Spleen (tissue), 11 donors: ENCODE data around the gene MIGA1. TPM values are rescaled to one million over a fixed set of nuclear protein-coding genes. Genes with fewer than 3 reads are reported as not detected.

Experiments
- DNase-seq: peaks from one replicate; pipeline ENCODE4 v3.0.0-alpha.2; 2020
- H3K27ac ChIP-seq, 8 donors: fragments of 200-600 bp; sonication (generic) in 7 of 8; 1 replicate in 4 of 8; 2 replicates in 4 of 8; pipeline versions ENCODE4 v1.5.0 to v1.8.0; 2016 to 2021; ENCODE audit warnings: inconsistent platforms in 4 of 8, mild to moderate bottlenecking in 4 of 8, moderate library complexity in 1 of 8
- H3K27me3 ChIP-seq, 7 donors: fragments of 200-600 bp; sonication (generic) in 6 of 7; replicated peaks in 1 of 7; 1 replicate in 4 of 7; 2 replicates in 3 of 7; pipeline versions ENCODE4 v1.5.0 to v1.8.0; 2016 to 2021; ENCODE audit warnings: inconsistent platforms in 3 of 7, mild to moderate bottlenecking in 1 of 7
- H3K36me3 ChIP-seq, 6 donors: fragments of 200-600 bp; sonication (generic) in 5 of 6; 1 replicate in 4 of 6; 2 replicates in 2 of 6; pipeline versions ENCODE4 v1.5.0 to v1.8.0; 2016 to 2021; ENCODE audit warnings: inconsistent platforms in 2 of 6
- H3K4me1 ChIP-seq, 6 donors: fragments of 200-600 bp; sonication (generic) in 5 of 6; 1 replicate in 3 of 6; 2 replicates in 3 of 6; pipeline versions ENCODE4 v1.5.0 to v1.8.0; 2016 to 2021; ENCODE audit warnings: inconsistent platforms in 3 of 6
- H3K4me3 ChIP-seq, 8 donors: fragments of 200-600 bp; sonication (generic) in 7 of 8; 1 replicate in 4 of 8; 2 replicates in 4 of 8; pipeline versions ENCODE4 v1.5.0 to v1.8.0; 2016 to 2021; ENCODE audit warnings: inconsistent platforms in 4 of 8, mild to moderate bottlenecking in 4 of 8, moderate library complexity in 2 of 8
- H3K9me3 ChIP-seq, 8 donors: fragments of 200-600 bp; sonication (generic) in 7 of 8; 1 replicate in 4 of 8; 2 replicates in 4 of 8; pipeline versions ENCODE4 v1.5.0 to v1.8.0; 2016 to 2021; ENCODE audit warnings: inconsistent platforms in 4 of 8
- CTCF ChIP-seq, 11 experiments: fragments of 200-600 bp in 7 of 11; fragments of 450-650 bp in 4 of 11; sonication (generic) in 4 of 11; IDR thresholded peaks in 8 of 11; conservative IDR thresholded peaks in 3 of 11; 1 replicate in 7 of 11; 2 replicates in 4 of 11; pipeline versions ENCODE4 v1.4.0 to v1.8.0; 2016 to 2021; ENCODE audit warnings: antibody characterized with exemption in 11 of 11, inconsistent platforms in 4 of 11, mild to moderate bottlenecking in 1 of 11
- POLR2A ChIP-seq, 3 donors: fragments of 450-650 bp; IDR thresholded peaks; one replicate each; pipeline ENCODE4 v1.5.1; 2017; ENCODE audit warnings: antibody characterized with exemption in 3 of 3, mild to moderate bottlenecking in 1 of 3
- POLR2AphosphoS5 ChIP-seq, 3 donors: sonication (generic); formaldehyde crosslinking; IDR thresholded peaks; one replicate each; pipeline ENCODE4 v1.5.1; 2017; ENCODE audit warnings: antibody characterized with exemption in 3 of 3
- WGBS, 5 donors: extraction: QIAGEN DNeasy Blood & Tissue Kit in 3 of 5; methylation state at CpG; one replicate each; pipeline versions ENCODE4 v1.1.5 to v1.1.7; 2013 to 2018; 5-methylcytosine and 5-hydroxymethylcytosine counted together
- intact Hi-C: fragments of 100-400 bp; cut with DNase I; formaldehyde crosslinking; loops from one replicate; pipeline ENCODE4 v1.15.0; 2023; ENCODE audit warnings: low total_unique reads
- polyA plus RNA-seq, 3 donors: library from polyadenylated mRNA; stranded (reverse); fragments of 200-250 nt; gene quantifications; one replicate each; pipeline ENCODE4 v1.2.1, GENCODE V29; 2013
- total RNA-seq, 7 donors: library from RNA; depleted of rRNA in 3 of 7; stranded (reverse); fragments of >200 nt in 3 of 7; fragmentation: NEBNext Ultra II Directional in 4 of 7; extraction: Animal tissue kit (Norgen Biotek cat#: 25700) in 4 of 7; gene quantifications; one replicate each; pipeline versions ENCODE4 v1.1.0 to v1.2.1, GENCODE V29; 2016 to 2021
- donor health status: healthy with polysubstance abuse.
- donor health status: DM: no; HTN: no; CAD: no; lungs with moderate emphysema.
- donor health status: DM: no; HTN: no; CAD: no.
- donor health status: Bipolar disorder and iron deficiency.
- donor health status: healthy.
- donor health status: DM: no; HTN: no; CAD: no.
- donor health status: DM: yes; HTN: yes; CAD: no.

The MIGA1 gene
- total and polyA plus RNA-seq, 10 donors: 2.4 to 20.2 (median 16.5) TPM

- no peaks in the 10 kb centered on the region for H3K27me3 ChIP-seq
- H3K4me1 ChIP-seq: peaks cover 27 to 70% (median 48%) of the 10 kb centered on the region in 6 donors
- H3K9me3 ChIP-seq: no peaks in the 10 kb centered on the region
- no peaks in the 10 kb centered on the region for H3K36me3 ChIP-seq
- H3K27ac ChIP-seq: peak overlapping the region in 2 of 8 donors; percentile 13 to 97
- WGBS, 5 donors: 41 to 70% (median 54%) methylated on average over 2 of the region's 2 CpGs
- intact Hi-C loops: no loop called here
- H3K4me3 ChIP-seq: peak overlapping the region in 2 of 8 donors; percentile 87 to 99
- no peak for TF ChIP-seq CTCF (IDR thresholded peaks at IDR 0.05 in 8 of 11, conservative IDR thresholded peaks at IDR 0.05 in 3 of 11)
- TF ChIP-seq POLR2A (IDR thresholded peaks at IDR 0.05): no peak
- TF ChIP-seq POLR2AphosphoS5 (IDR thresholded peaks at IDR 0.05): no peak
- DNase-seq: no peak
Measured at GRCh38 chr1:77757603-77758002, 21.8 kb upstream of the MIGA1 start.

GRCh38 chr1:77759071-77760028, 20.1 kb upstream of the MIGA1 start, which contains the start of gene USP33:
Gene USP33, minus strand, starts transcription at chr1:77759852. Its CDS starts 18,155 bp downstream, at chr1:77741697.
- TF ChIP-seq POLR2AphosphoS5 (IDR thresholded peaks at IDR 0.05) (peak; percentile 85 to 95 (median 91)), CTCF (IDR thresholded peaks at IDR 0.05 in 8 of 11, conservative IDR thresholded peaks at IDR 0.05 in 3 of 11) (peak in 5 of 11 experiments; percentile 9 to 33 (median 21)), POLR2A (IDR thresholded peaks at IDR 0.05) (peak in 1 of 3 donors; percentile 45)
- 0 to 2% (median 1%) methylated on average over 56 to 79 of the region's 79 CpGs for WGBS, 5 donors
- intact Hi-C loops: no loop called here
- H3K4me1 ChIP-seq: peaks cover 27 to 52% (median 42%) of the 10 kb centered on the region in 6 donors
- no peaks in the 10 kb centered on the region for H3K9me3 ChIP-seq
- H3K27me3 ChIP-seq: no peaks in the 10 kb centered on the region
- peak within 1 kb of the TSS; percentile 84 to 97 (median 92) for H3K27ac ChIP-seq
- peak; percentile 98 for DNase-seq
- no peaks in the 10 kb centered on the region for H3K36me3 ChIP-seq
- H3K4me3 ChIP-seq: peak within 1 kb of the TSS; percentile 87 to 99 (median 94)

GRCh38 chr1:77762072-77762476, 17.4 kb upstream of the MIGA1 start:
- TF ChIP-seq POLR2A (IDR thresholded peaks at IDR 0.05) (no peak), CTCF (IDR thresholded peaks at IDR 0.05 in 8 of 11, conservative IDR thresholded peaks at IDR 0.05 in 3 of 11) (no peak), POLR2AphosphoS5 (IDR thresholded peaks at IDR 0.05) (no peak)
- 51 to 82% (median 59%) methylated on average over 1 of the region's 1 CpG for WGBS, 5 donors
- Histone ChIP-seq H3K4me1 (peaks cover 16 to 25% (median 20%) of the 10 kb centered on the region in 6 donors), H3K4me3 (no peak overlapping the region), H3K36me3 (no peaks in the 10 kb centered on the region), H3K9me3 (no peaks in the 10 kb centered on the region), H3K27ac (no peak overlapping the region), H3K27me3 (no peaks in the 10 kb centered on the region)
- no peak for DNase-seq
- intact Hi-C loops: no loop called here

GRCh38 chr1:77768006-77768405, 11.4 kb upstream of the MIGA1 start:
- Histone ChIP-seq H3K27ac (no peak overlapping the region), H3K27me3 (no peaks in the 10 kb centered on the region), H3K4me1 (no peaks in the 10 kb centered on the region), H3K9me3 (no peaks in the 10 kb centered on the region), H3K4me3 (no peak overlapping the region), H3K36me3 (no peaks in the 10 kb centered on the region)
- no peak for DNase-seq
- WGBS, 5 donors: 64 to 84% (median 80%) methylated on average over 4 of the region's 4 CpGs
- intact Hi-C loops: no loop called here
- TF ChIP-seq CTCF (IDR thresholded peaks at IDR 0.05 in 8 of 11, conservative IDR thresholded peaks at IDR 0.05 in 3 of 11): no peak
- TF ChIP-seq POLR2AphosphoS5 (IDR thresholded peaks at IDR 0.05): no peak
- no peak for TF ChIP-seq POLR2A (IDR thresholded peaks at IDR 0.05)
